Activated T-cell treated with anti-CD3 and anti-CD28 coated beads, Interleukin-2, amount 50 U/mL, for 4 hours (primary cell): ENCODE measurements around the gene EEF1AKMT4. TPM values are rescaled to one million over a fixed set of nuclear protein-coding genes. Genes with fewer than 3 reads are reported as not detected.

Source experiments
- ATAC-seq, 2 donors: fragments of 200-7000 bp; cut with Tn5 transposase; one replicate each; pipeline ENCODE4 v1.10.0; 2021
- DNase-seq: peaks from one replicate; pipeline ENCODE4 v3.0.0-alpha.2; 2020
- H3K27me3 Mint-ChIP-seq: one replicate; pipeline ENCODE4 v1.8.0; 2021; ENCODE audit warnings: low read depth, mixed read lengths
- H3K36me3 Mint-ChIP-seq: one replicate; pipeline ENCODE4 v1.8.0; 2022; ENCODE audit warnings: mixed read lengths; ENCODE audit not compliant: insufficient read depth
- H3K4me1 Mint-ChIP-seq: one replicate; pipeline ENCODE4 v1.8.0; 2021; ENCODE audit warnings: low read depth, mixed read lengths
- H3K4me3 Mint-ChIP-seq: one replicate; pipeline ENCODE4 v1.8.0; 2021; ENCODE audit warnings: mild to moderate bottlenecking, moderate library complexity, mixed read lengths
- H3K9me3 Mint-ChIP-seq: one replicate; pipeline ENCODE4 v1.8.0; 2021; ENCODE audit warnings: mixed read lengths
- total RNA-seq, 3 donors: library from RNA; stranded (reverse); gene quantifications; one replicate each; pipeline ENCODE4 v1.2.1, GENCODE V29; 2021

Gene EEF1AKMT4
- total RNA-seq = 10 to 100 TPM; 15.2 to 19.7 (median 18.1) TPM

GRCh38 chr3:184249412-184250166, at the start of gene EEF1AKMT4:
TSS of gene EEF1AKMT4 (plus strand) at chr3:184249672. CDS start at chr3:184249695, 23 bp downstream.
- Mint-ChIP-seq H3K27me3 (no peaks in the 10 kb centered on the region), H3K4me1 (peaks cover 9% of the 10 kb centered on the region), H3K36me3 (peaks cover 12% of the 10 kb centered on the region), H3K4me3 (peak within 1 kb of the TSS; percentile 89), H3K9me3 (no peaks in the 10 kb centered on the region)
- ATAC-seq = peak; percentile 91 to 92
- peak; percentile 94 for DNase-seq

DNA sequence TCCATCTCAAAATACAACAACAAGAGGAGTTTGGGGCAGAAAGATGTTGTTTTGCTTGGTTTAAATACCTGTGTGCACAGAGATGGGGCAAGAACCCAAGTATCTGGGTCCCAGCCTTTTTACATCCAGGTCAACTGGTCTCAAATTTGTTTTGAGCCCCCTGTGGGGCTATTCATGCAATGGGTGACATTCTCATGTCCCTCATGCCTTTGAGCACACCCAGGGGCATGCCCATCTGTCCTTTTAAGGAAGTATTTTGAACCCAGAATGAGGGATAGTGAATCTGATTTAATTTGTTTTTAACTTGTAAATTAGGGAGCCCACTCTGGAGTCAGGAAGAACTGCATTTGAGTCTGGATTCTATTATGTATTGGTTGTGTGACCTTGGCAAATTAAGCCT, 48.6 kb upstream of the EEF1AKMT4 start:
- Mint-ChIP-seq H3K36me3 (no peaks in the 10 kb centered on the region), H3K27me3 (peaks cover 3% of the 10 kb centered on the region), H3K4me3 (no peak overlapping the region), H3K9me3 (no peaks in the 10 kb centered on the region), H3K4me1 (no peaks in the 10 kb centered on the region)
- no peak for ATAC-seq
- no peak for DNase-seq

- peaks cover 16% of the 10 kb centered on the region for H3K27me3 Mint-ChIP-seq
- H3K4me3 Mint-ChIP-seq = no peak overlapping the region
- DNase-seq (no peak), ATAC-seq (no peak)
- H3K36me3 Mint-ChIP-seq = no peaks in the 10 kb centered on the region
- no peaks in the 10 kb centered on the region for H3K4me1 Mint-ChIP-seq
- H3K9me3 Mint-ChIP-seq = no peaks in the 10 kb centered on the region
Observed at GRCh38 chr3:184203526-184203925, 45.9 kb upstream of the EEF1AKMT4 start.

DNA sequence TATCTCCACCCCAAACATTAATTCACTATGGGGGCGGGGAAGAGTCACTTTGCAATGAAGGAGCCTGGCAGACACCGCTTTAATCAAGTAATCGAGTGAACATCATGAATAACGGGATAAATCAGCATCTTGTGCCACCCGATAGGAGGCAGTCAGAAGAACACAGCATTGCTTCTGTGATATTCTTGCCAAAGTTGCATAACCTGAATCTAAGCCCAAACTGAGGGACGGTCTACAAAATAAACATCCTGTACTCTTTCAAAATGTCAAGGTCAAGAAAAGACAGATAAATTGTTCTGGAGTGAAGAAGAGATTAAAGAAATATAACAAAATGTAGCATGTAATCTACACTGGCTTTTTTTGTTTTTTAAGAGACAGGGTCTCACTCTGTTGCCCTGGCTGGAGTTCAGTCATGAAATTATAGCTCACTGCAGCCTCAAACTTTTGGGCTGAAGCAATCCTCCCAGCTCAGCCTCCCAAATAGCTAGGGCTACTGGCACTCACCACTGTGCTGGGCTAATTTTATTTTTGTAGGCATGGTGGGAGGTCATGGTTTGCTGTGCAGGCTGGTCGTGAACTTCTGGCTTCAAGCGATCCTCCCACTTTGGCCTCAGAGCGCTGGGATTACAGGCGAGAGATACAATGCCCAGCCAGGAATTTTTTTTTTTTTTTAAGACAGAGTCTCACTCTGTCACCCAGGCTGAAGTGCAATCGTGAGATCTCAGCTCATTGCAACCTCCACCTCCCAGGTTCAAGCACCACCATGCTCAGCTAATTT, 40.1 kb upstream of the EEF1AKMT4 start:
- H3K4me3 Mint-ChIP-seq = no peak overlapping the region
- peaks cover 18% of the 10 kb centered on the region for H3K27me3 Mint-ChIP-seq
- no peaks in the 10 kb centered on the region for H3K9me3 Mint-ChIP-seq
- H3K4me1 Mint-ChIP-seq = no peaks in the 10 kb centered on the region
- DNase-seq (no peak), ATAC-seq (no peak)
- H3K36me3 Mint-ChIP-seq = no peaks in the 10 kb centered on the region

- DNase-seq = no peak
- no peak for ATAC-seq
- H3K27me3 Mint-ChIP-seq = peaks cover 10% of the 10 kb centered on the region
- no peaks in the 10 kb centered on the region for H3K36me3 Mint-ChIP-seq
- H3K4me1 Mint-ChIP-seq = no peaks in the 10 kb centered on the region
- H3K9me3 Mint-ChIP-seq = no peaks in the 10 kb centered on the region
- H3K4me3 Mint-ChIP-seq = no peak overlapping the region
Observed at GRCh38 chr3:184211297-184211696, 38.2 kb upstream of the EEF1AKMT4 start.

GRCh38 chr3:184211718-184212117, 37.8 kb upstream of the EEF1AKMT4 start:
- Mint-ChIP-seq H3K36me3 (no peaks in the 10 kb centered on the region), H3K27me3 (peaks cover 7% of the 10 kb centered on the region), H3K4me1 (no peaks in the 10 kb centered on the region), H3K9me3 (no peaks in the 10 kb centered on the region), H3K4me3 (no peak overlapping the region)
- DNase-seq (no peak), ATAC-seq (no peak)

- no peaks in the 10 kb centered on the region for H3K4me1 Mint-ChIP-seq
- H3K9me3 Mint-ChIP-seq = no peaks in the 10 kb centered on the region
Observed at GRCh38 chr3:184218814-184219213, 30.7 kb upstream of the EEF1AKMT4 start.

GRCh38 chr3:184222521-184222920, 27.0 kb upstream of the EEF1AKMT4 start:
- no peaks in the 10 kb centered on the region for H3K36me3 Mint-ChIP-seq
- DNase-seq (no peak), ATAC-seq (no peak)
- H3K4me3 Mint-ChIP-seq = no peak overlapping the region
- peaks cover 2% of the 10 kb centered on the region for H3K4me1 Mint-ChIP-seq
- H3K27me3 Mint-ChIP-seq = peaks cover 29% of the 10 kb centered on the region
- H3K9me3 Mint-ChIP-seq = no peaks in the 10 kb centered on the region

More at GRCh38 chr3:184218814-184219213, 30.7 kb upstream of the EEF1AKMT4 start:
- ATAC-seq (no peak), DNase-seq (no peak)
- Mint-ChIP-seq H3K27me3 (peaks cover 13% of the 10 kb centered on the region), H3K36me3 (no peaks in the 10 kb centered on the region), H3K4me3 (no peak overlapping the region)

DNA sequence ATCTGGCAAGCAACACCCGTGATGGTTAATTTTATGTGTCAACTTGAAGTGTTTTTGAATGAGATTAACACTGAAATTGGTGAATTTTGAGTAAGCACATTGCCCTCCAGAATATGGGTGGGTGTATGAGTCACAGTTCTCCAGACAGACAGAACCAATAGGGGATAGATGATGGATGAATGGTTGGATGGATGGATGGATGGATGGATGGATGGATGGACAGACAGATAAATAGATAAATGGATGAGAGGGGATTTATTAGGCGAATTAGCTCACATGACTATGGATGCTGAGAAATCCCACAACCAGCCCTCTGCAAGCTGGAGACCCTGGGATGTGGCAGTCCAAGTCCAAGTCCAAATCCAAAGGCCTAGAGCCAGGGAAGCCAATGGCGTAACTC, 25.5 kb upstream of the EEF1AKMT4 start:
- no peak for ATAC-seq

GRCh38 chr3:184227481-184227935, 22.0 kb upstream of the EEF1AKMT4 start:
- Mint-ChIP-seq H3K4me1 (peaks cover 9% of the 10 kb centered on the region), H3K36me3 (no peaks in the 10 kb centered on the region), H3K4me3 (no peak overlapping the region), H3K27me3 (peaks cover 48% of the 10 kb centered on the region), H3K9me3 (no peaks in the 10 kb centered on the region)
- peak; percentile 51 for DNase-seq
- peak; percentile 20 to 29 for ATAC-seq

More for the DNA sequence above, 25.5 kb upstream of the EEF1AKMT4 start:
- Mint-ChIP-seq H3K4me1 (peaks cover 2% of the 10 kb centered on the region), H3K27me3 (peaks cover 35% of the 10 kb centered on the region), H3K36me3 (no peaks in the 10 kb centered on the region), H3K4me3 (no peak overlapping the region), H3K9me3 (no peaks in the 10 kb centered on the region)
- DNase-seq = no peak

- H3K36me3 Mint-ChIP-seq = no peaks in the 10 kb centered on the region
- no peaks in the 10 kb centered on the region for H3K9me3 Mint-ChIP-seq
- peaks cover 9% of the 10 kb centered on the region for H3K4me1 Mint-ChIP-seq
- ATAC-seq (no peak), DNase-seq (no peak)
- peaks cover 53% of the 10 kb centered on the region for H3K27me3 Mint-ChIP-seq
- peak overlapping the region; percentile 43 for H3K4me3 Mint-ChIP-seq
Observed at GRCh38 chr3:184228376-184229137, 20.9 kb upstream of the EEF1AKMT4 start.

GRCh38 chr3:184229394-184230080, 19.9 kb upstream of the EEF1AKMT4 start, which contains the start of gene VWA5B2:
TSS of gene VWA5B2 (plus strand) at chr3:184229585. CDS start at chr3:184230529, 944 bp downstream.
- peaks cover 9% of the 10 kb centered on the region for H3K4me1 Mint-ChIP-seq
- H3K4me3 Mint-ChIP-seq = peak within 1 kb of the TSS; percentile 62
- no peaks in the 10 kb centered on the region for H3K9me3 Mint-ChIP-seq
- DNase-seq (peak; percentile 65), ATAC-seq (peak; percentile 96)
- H3K36me3 Mint-ChIP-seq = no peaks in the 10 kb centered on the region
- H3K27me3 Mint-ChIP-seq = peaks cover 55% of the 10 kb centered on the region

- Mint-ChIP-seq H3K36me3 (no peaks in the 10 kb centered on the region), H3K4me1 (peaks cover 9% of the 10 kb centered on the region), H3K4me3 (no peak overlapping the region), H3K9me3 (no peaks in the 10 kb centered on the region), H3K27me3 (peaks cover 53% of the 10 kb centered on the region)
- DNase-seq (no peak), ATAC-seq (no peak)
Observed at GRCh38 chr3:184230081-184230602, 19.3 kb upstream of the EEF1AKMT4 start.
